MM.1S (cell line): ENCODE data around the gene ZNF217.
"Not testable (repeated sequence)": the region's sequence is repeated elsewhere in the genome, so short reads cannot be mapped to it uniquely, and the experiment has no call there.

Source experiments
- DNase-seq: peaks from one replicate; pipeline ENCODE4 v3.0.0-alpha.2; 2015
- H2AFZ ChIP-seq: fragments of 300-600 bp; sonication (generic); 2 replicates; pipeline ENCODE4 v1.6.0; 2016; ENCODE audit warnings: antibody characterized with exemption, low read length
- H3F3A ChIP-seq: fragments of 300-600 bp; sonication (generic); 2 replicates; pipeline ENCODE4 v1.6.1; 2016; ENCODE audit warnings: mild to moderate bottlenecking, antibody characterized with exemption, low read length, moderate library complexity, mixed read lengths; ENCODE audit not compliant: insufficient read depth
- H3K27ac ChIP-seq: fragments of 300-600 bp; sonication (generic); 2 replicates; pipeline ENCODE4 v1.5.1; 2016; ENCODE audit warnings: mild to moderate bottlenecking, low read length
- H3K27me3 ChIP-seq: fragments of 300-600 bp; sonication (generic); replicated peaks from 2 replicates; pipeline ENCODE4 v1.6.0; 2016; ENCODE audit warnings: low read length; ENCODE audit not compliant: insufficient read depth
- H3K36me3 ChIP-seq: fragments of 300-600 bp; sonication (generic); replicated peaks from 2 replicates; pipeline ENCODE4 v1.6.1; 2016; ENCODE audit warnings: mild to moderate bottlenecking, low read length, mixed read lengths; ENCODE audit not compliant: insufficient read depth
- H3K4me1 ChIP-seq: fragments of 300-600 bp; sonication (generic); 2 replicates; pipeline ENCODE4 v1.6.1; 2016; ENCODE audit warnings: low read length, mixed read lengths
- H3K4me2 ChIP-seq: fragments of 300-600 bp; sonication (generic); 2 replicates; pipeline ENCODE4 v1.6.0; 2016; ENCODE audit warnings: low read depth, low read length
- H3K4me3 ChIP-seq: fragments of 300-600 bp; sonication (generic); 2 replicates; pipeline ENCODE4 v1.5.1; 2016; ENCODE audit warnings: low read length, mixed read lengths
- H3K79me2 ChIP-seq: fragments of 300-600 bp; sonication (generic); 2 replicates; pipeline ENCODE4 v1.6.1; 2016; ENCODE audit warnings: mixed run types, low read length, mixed read lengths
- H3K9ac ChIP-seq: fragments of 300-600 bp; sonication (generic); 2 replicates; pipeline ENCODE4 v1.6.1; 2016; ENCODE audit warnings: low read length, mixed read lengths
- H3K9me2 ChIP-seq: fragments of 300-600 bp; sonication (generic); replicated peaks from 2 replicates; pipeline ENCODE4 v1.6.1; 2016; ENCODE audit warnings: mild to moderate bottlenecking, low read length, mixed read lengths; ENCODE audit not compliant: insufficient read depth
- H3K9me3 ChIP-seq: fragments of 300-600 bp; sonication (generic); replicated peaks from 2 replicates; pipeline ENCODE4 v1.6.1; 2016; ENCODE audit warnings: mild to moderate bottlenecking, low read length, mixed read lengths; ENCODE audit not compliant: insufficient read depth
- H4K20me1 ChIP-seq: fragments of 300-600 bp; sonication (generic); 2 replicates; pipeline ENCODE4 v1.6.1; 2016; ENCODE audit warnings: mild to moderate bottlenecking, low read length, moderate library complexity, mixed read lengths; ENCODE audit not compliant: insufficient read depth

The ZNF217 gene

DNA sequence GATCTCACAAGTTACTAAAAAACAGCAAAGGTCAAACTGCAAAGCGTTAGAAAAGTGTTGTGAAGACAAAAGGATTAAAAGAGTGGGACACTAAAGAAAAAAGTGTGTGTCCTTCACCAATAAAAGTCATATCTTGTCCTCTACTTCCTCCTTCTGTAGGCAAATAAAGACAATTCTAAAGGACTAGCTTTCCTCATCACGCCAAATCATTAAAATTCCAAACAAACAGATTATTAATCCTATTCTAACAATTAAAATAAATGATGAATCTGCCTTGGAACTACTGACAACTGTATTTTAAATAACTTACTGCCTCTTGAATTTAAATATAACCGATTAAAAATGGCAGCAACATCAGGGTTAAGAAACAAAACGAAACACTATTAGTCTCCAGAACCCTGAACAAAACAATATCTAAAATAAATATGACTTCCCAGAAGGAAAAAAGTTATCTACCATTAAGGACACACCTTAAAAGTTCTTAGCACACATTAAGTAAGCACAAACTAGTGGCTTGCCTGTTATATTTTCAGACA, 2.4 kb downstream of the ZNF217 start:
- Histone ChIP-seq H3K9ac (peak overlapping the region; percentile 99), H3K27ac (peak overlapping the region; percentile 98), H3K79me2 (peaks cover 76% of the 10 kb centered on the region), H3K4me3 (peak overlapping the region; percentile 89), H3F3A (peaks cover 38% of the 10 kb centered on the region), H3K4me2 (peak overlapping the region; percentile 85)
- not testable (repeated sequence) for H3K36me3 ChIP-seq, H4K20me1 ChIP-seq, H3K9me2 ChIP-seq, H3K9me3 ChIP-seq, H3K4me1 ChIP-seq, H2AFZ ChIP-seq, H3K27me3 ChIP-seq
- DNase-seq, result peak; percentile 17

DNA sequence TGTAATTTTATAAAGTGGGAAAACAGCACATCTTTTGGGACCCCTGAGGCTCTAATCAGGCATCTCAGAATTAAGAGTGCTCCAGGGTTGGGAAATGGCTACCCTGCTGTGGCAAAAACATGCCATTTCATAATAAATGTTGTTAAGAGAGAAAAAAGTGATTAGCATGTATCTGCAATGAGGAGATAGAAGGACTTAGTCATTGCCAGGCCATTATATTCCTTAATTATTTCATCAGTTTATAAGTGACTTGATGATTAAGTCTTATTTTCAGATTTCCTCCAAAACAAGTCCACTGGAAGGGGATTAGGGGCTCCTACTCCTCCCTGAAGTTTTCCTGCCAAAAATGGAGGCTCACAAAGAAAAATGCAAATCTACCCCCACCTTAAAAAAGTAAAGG, 3.0 kb downstream of the ZNF217 start:
- not testable (repeated sequence) for H4K20me1 ChIP-seq, H3K9me3 ChIP-seq, H3K27me3 ChIP-seq, H3K36me3 ChIP-seq, H2AFZ ChIP-seq, H3K4me1 ChIP-seq, H3K9me2 ChIP-seq, DNase-seq
- Histone ChIP-seq H3K4me3 (peak overlapping the region; percentile 89), H3F3A (peaks cover 36% of the 10 kb centered on the region), H3K4me2 (peak overlapping the region; percentile 85), H3K9ac (peak overlapping the region; percentile 99), H3K27ac (peak overlapping the region; percentile 98), H3K79me2 (peaks cover 83% of the 10 kb centered on the region)

GRCh38 chr20:53590122-53590521, 3.5 kb downstream of the ZNF217 start:
- DNase-seq, H3K9me2 ChIP-seq, H4K20me1 ChIP-seq, H3K4me1 ChIP-seq, H3K9me3 ChIP-seq, H3K27me3 ChIP-seq, H3K36me3 ChIP-seq, H2AFZ ChIP-seq: not testable (repeated sequence)
- Histone ChIP-seq H3K27ac (peak overlapping the region; percentile 98; the same call in 1 of the 2 replicates), H3F3A (peaks cover 39% of the 10 kb centered on the region), H3K4me2 (peak overlapping the region; percentile 85), H3K79me2 (peaks cover 86% of the 10 kb centered on the region), H3K4me3 (peak overlapping the region; percentile 50; the same call in 1 of the 2 replicates), H3K9ac (peak overlapping the region; percentile 99)

DNA sequence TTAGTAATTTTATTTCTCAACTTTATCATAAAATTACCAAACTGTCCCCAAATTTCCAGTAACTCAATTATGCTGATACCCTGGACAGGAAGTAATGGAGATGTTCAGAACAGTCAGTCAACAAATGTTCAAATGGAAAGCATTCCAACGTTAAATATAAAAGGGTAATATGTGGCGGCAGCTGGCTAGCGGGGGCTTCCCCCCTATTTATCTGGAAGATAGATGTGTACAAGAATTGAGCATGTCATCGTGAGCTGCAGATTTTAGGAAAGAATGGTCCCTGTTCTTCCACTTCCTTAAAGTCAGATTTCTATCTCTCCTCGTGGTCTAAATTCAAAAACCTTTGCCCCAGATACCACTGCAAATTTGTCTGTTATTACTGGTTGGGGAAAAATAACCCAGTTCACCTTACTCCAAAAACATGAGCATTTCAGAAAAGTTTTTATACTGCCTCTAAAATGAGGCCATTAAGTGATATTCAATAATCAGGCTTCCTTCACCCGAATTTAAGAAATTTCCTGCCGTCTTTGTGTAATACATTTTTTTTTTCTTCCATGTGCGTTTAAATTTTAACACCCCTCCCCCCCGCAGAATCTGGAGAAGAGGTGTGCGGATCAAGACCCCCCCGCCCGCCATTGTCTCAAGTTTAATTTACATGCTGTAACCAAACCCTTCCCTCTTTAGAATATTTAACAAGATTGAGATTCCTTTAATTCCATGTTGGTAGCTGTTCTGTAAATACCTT, 4.1 kb downstream of the ZNF217 start:
- Histone ChIP-seq H3K27ac (peak overlapping the region; percentile 98; the same call in 1 of the 2 replicates), H3K79me2 (peaks cover 87% of the 10 kb centered on the region), H3K4me3 (peak overlapping the region; percentile 50), H3K9ac (peak overlapping the region; percentile 99), H3F3A (peaks cover 35% of the 10 kb centered on the region), H3K4me2 (peak overlapping the region; percentile 85)
- peak; percentile 32 for DNase-seq
- not testable (repeated sequence) for H3K27me3 ChIP-seq, H3K9me3 ChIP-seq, H3K36me3 ChIP-seq, H3K4me1 ChIP-seq, H4K20me1 ChIP-seq, H2AFZ ChIP-seq, H3K9me2 ChIP-seq

GRCh38 chr20:53587157-53587703, 6.4 kb downstream of the ZNF217 start:
- H3K9me3 ChIP-seq, DNase-seq, H3K9me2 ChIP-seq, H4K20me1 ChIP-seq, H3K4me1 ChIP-seq, H3K36me3 ChIP-seq, H3K27me3 ChIP-seq, H2AFZ ChIP-seq: not testable (repeated sequence)
- peaks cover 37% of the 10 kb centered on the region for H3F3A ChIP-seq
- H3K79me2 ChIP-seq, result peaks cover 99% of the 10 kb centered on the region
- peak overlapping the region; percentile 84 for H3K4me2 ChIP-seq
- peak overlapping the region; percentile 92 for H3K27ac ChIP-seq
- H3K4me3 ChIP-seq, result peak overlapping the region; percentile 49; the same call in 1 of the 2 replicates
- peak overlapping the region; percentile 85 for H3K9ac ChIP-seq
